ENCODE results near the gene VPREB3.

DNA sequence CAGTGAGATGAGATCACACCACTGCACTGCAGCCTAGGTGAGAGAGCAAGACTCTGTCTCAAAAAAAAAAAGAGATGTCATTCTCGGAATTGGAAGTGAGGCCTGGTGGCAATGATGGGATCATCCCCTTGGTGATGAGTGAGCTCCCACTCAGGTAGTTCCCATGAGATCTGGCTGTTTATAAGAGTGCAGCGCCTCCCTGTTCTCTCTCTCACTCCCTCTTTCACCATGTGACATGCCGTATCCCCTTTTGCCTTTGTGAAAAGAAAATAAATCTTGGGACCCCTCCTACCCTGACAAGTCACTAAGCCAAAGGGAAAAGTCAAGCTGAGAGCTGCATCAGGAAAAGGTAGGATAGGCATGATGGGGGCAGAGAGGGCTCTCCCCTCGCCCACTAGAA, 32.1 kb downstream of the VPREB3 start:
- TF ChIP-seq, protein P1, sequence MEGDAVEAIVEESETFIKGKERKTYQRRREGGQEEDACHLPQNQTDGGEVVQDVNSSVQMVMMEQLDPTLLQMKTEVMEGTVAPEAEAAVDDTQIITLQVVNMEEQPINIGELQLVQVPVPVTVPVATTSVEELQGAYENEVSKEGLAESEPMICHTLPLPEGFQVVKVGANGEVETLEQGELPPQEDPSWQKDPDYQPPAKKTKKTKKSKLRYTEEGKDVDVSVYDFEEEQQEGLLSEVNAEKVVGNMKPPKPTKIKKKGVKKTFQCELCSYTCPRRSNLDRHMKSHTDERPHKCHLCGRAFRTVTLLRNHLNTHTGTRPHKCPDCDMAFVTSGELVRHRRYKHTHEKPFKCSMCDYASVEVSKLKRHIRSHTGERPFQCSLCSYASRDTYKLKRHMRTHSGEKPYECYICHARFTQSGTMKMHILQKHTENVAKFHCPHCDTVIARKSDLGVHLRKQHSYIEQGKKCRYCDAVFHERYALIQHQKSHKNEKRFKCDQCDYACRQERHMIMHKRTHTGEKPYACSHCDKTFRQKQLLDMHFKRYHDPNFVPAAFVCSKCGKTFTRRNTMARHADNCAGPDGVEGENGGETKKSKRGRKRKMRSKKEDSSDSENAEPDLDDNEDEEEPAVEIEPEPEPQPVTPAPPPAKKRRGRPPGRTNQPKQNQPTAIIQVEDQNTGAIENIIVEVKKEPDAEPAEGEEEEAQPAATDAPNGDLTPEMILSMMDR (IDR thresholded peaks at IDR 0.05; ENCODE audit: low read depth, low read length) = no peak
- TF ChIP-seq EZH2phosphoT487 (IDR thresholded peaks at IDR 0.05; ENCODE audit: low read depth) = no peak
